ENCODE results near the gene COMMD6.

DNA sequence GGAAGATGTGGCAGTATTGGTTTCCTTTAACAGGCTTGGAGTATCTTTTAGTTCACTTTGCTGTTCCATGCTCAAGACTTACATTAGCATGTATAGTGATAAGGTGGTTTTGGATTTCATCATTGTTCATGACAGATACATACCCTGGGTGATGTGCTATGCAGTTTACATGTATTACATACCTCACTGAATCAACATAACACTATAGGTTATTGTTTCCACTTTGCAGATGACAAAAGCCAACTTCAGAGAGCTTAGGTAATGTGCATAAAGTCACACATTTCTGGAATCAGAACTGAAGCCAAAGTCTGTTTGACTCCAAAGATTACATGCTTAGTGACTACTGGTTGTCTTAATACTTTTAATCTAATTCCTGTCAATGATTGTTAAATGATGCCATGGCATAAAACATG lies 7.1 kb downstream of the COMMD6 start:
- TF ChIP-seq MYC (IDR thresholded peaks at IDR 0.05; ENCODE audit: low read depth, low read length) (no peak), POLR2A (IDR thresholded peaks at IDR 0.05; ENCODE audit: extremely low read depth, insufficient read length) (no peak)
- TF ChIP-seq, protein P1, sequence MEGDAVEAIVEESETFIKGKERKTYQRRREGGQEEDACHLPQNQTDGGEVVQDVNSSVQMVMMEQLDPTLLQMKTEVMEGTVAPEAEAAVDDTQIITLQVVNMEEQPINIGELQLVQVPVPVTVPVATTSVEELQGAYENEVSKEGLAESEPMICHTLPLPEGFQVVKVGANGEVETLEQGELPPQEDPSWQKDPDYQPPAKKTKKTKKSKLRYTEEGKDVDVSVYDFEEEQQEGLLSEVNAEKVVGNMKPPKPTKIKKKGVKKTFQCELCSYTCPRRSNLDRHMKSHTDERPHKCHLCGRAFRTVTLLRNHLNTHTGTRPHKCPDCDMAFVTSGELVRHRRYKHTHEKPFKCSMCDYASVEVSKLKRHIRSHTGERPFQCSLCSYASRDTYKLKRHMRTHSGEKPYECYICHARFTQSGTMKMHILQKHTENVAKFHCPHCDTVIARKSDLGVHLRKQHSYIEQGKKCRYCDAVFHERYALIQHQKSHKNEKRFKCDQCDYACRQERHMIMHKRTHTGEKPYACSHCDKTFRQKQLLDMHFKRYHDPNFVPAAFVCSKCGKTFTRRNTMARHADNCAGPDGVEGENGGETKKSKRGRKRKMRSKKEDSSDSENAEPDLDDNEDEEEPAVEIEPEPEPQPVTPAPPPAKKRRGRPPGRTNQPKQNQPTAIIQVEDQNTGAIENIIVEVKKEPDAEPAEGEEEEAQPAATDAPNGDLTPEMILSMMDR (IDR thresholded peaks at IDR 0.05; ENCODE audit: low read depth, low read length): no peak
